PC-9 (cell line): ENCODE results near the gene IARS2. TPM values are rescaled to one million over a fixed set of nuclear protein-coding genes. Genes with fewer than 3 reads are reported as not detected.

Experiments used
- BruUV-seq: library from RNA; stranded (reverse); fragments of 400-500 nt; replicated peaks from 2 replicates; lab custom pipeline; 2021; lab: Mats Ljungman, UMichigan
- CTCF ChIA-PET: fragments of 300-600 bp; sonication (Branson Sonifier 250); formaldehyde crosslinking; loops from one replicate; lab custom pipeline; 2022; ENCODE audit warnings: antibody characterized with exemption; lab: Charles Lee
- POLR2A ChIA-PET: fragments of 300-600 bp; sonication (Branson Sonifier 250); formaldehyde crosslinking; loops from one replicate; lab custom pipeline; 2022; ENCODE audit warnings: antibody characterized with exemption; ENCODE audit not compliant: unreplicated experiment; lab: Charles Lee
- DNase-seq, 2 experiments: peaks; one replicate each; pipeline versions ENCODE4 v3.0.0 to v3.0.0-alpha.2; 2015 to 2022; ENCODE audit warnings: mixed read lengths in 1 of 2
- H2AFZ ChIP-seq: fragments of 200-600 bp; sonication (generic); 2 replicates; pipeline ENCODE4 v1.8.1; 2017; ENCODE audit warnings: antibody characterized with exemption
- H3F3A ChIP-seq: fragments of 200-600 bp; sonication (generic); 2 replicates; pipeline ENCODE4 v1.8.1; 2017; ENCODE audit warnings: antibody characterized with exemption, mild to moderate bottlenecking, low read depth; ENCODE audit not compliant: insufficient read depth
- H3K27ac ChIP-seq: fragments of 200-600 bp; sonication (generic); 2 replicates; pipeline ENCODE4 v1.6.1; 2016; ENCODE audit warnings: mixed run types
- H3K27me3 ChIP-seq: fragments of 200-600 bp; sonication (generic); 2 replicates; pipeline ENCODE4 v1.6.1; 2016; ENCODE audit warnings: low read depth, mixed run types; ENCODE audit not compliant: insufficient read depth
- H3K36me3 ChIP-seq: fragments of 200-600 bp; sonication (generic); 2 replicates; pipeline ENCODE4 v1.6.1; 2016; ENCODE audit warnings: low read depth, mixed run types
- H3K4me1 ChIP-seq: fragments of 200-600 bp; sonication (generic); replicated peaks from 2 replicates; pipeline ENCODE4 v1.6.1; 2016; ENCODE audit warnings: mixed run types; ENCODE audit not compliant: insufficient read depth
- H3K4me2 ChIP-seq: fragments of 200-600 bp; sonication (generic); 2 replicates; pipeline ENCODE4 v1.6.1; 2017; ENCODE audit warnings: mixed run types
- H3K4me3 ChIP-seq: fragments of 200-600 bp; sonication (generic); 2 replicates; pipeline ENCODE4 v1.6.1; 2016; ENCODE audit warnings: mixed run types
- H3K79me2 ChIP-seq: fragments of 200-600 bp; sonication (generic); 2 replicates; pipeline ENCODE4 v1.6.1; 2017; ENCODE audit warnings: low read depth, mixed run types
- H3K9me2 ChIP-seq: fragments of 200-600 bp; sonication (generic); 2 replicates; pipeline ENCODE4 v1.8.1; 2017; ENCODE audit warnings: mild to moderate bottlenecking; ENCODE audit not compliant: insufficient read depth
- H3K9me3 ChIP-seq: fragments of 200-600 bp; sonication (generic); 2 replicates; pipeline ENCODE4 v1.8.1; 2016; ENCODE audit warnings: low read depth; ENCODE audit not compliant: insufficient read depth
- H4K20me1 ChIP-seq: fragments of 200-600 bp; sonication (generic); 2 replicates; pipeline ENCODE4 v1.8.1; 2017; ENCODE audit not compliant: insufficient read depth
- CTCF ChIP-seq: fragments of 200-600 bp; sonication (generic); conservative IDR thresholded peaks from 2 replicates; pipeline ENCODE4 v1.6.1; 2017; ENCODE audit warnings: mixed run types, antibody characterized with exemption, mild to moderate bottlenecking, moderate library complexity
- EZH2 ChIP-seq: fragments of 200-600 bp; sonication (generic); IDR thresholded peaks from 2 replicates; pipeline ENCODE4 v1.8.0; 2017; ENCODE audit warnings: antibody characterized with exemption, low read depth
- intact Hi-C: fragments of 100-400 bp; cut with micrococcal nuclease; formaldehyde crosslinking; loops from one replicate; pipeline ENCODE4 v1.10.0; 2022; ENCODE audit not compliant: unreplicated experiment
- total RNA-seq: library from RNA; stranded (reverse); gene quantifications from 2 replicates; pipeline ENCODE4 v1.2.3, GENCODE V29; 2021

Gene IARS2
- total RNA-seq, 1 experiment from 2014 or later = 155 TPM

- Histone ChIP-seq H3K4me2 (no peak overlapping the region), H3K36me3 (peaks cover 17% of the 10 kb centered on the region; the same call in 1 of the 2 replicates), H3K9me2 (no peaks in the 10 kb centered on the region), H3K4me1 (no peaks in the 10 kb centered on the region), H4K20me1 (peaks cover 10% of the 10 kb centered on the region; the same call in 1 of the 2 replicates), H3K4me3 (no peak overlapping the region), H3K79me2 (no peaks in the 10 kb centered on the region), H3F3A (peaks cover 5% of the 10 kb centered on the region; the same call in 1 of the 2 replicates), H3K27me3 (no peaks in the 10 kb centered on the region), H3K9me3 (no peaks in the 10 kb centered on the region), H3K27ac (no peak overlapping the region), H2AFZ (no peak overlapping the region)
- no peak for DNase-seq
- intact Hi-C loops = no loop called here
- ChIA-PET POLR2A (interaction anchor here (0.6 kb wide), 1 partner anchor 17 kb away, joined by 3 read pairs; no protein-coding TSS in a partner anchor), CTCF (no interaction called here)
- no TSS peak for BruUV-seq
- TF ChIP-seq CTCF (peak; percentile 50; the same call in 1 of the 2 replicates), EZH2 (no peak)
Observed at GRCh38 chr1:220123889-220124288, 30.0 kb downstream of the IARS2 start.

GRCh38 chr1:220124542-220124941, 30.6 kb downstream of the IARS2 start:
- Histone ChIP-seq H4K20me1 (0 out of 2 replicates have a peak, but pooled peaks cover 10% of the 10 kb centered on the region), H3K36me3 (peaks cover 22% of the 10 kb centered on the region; the same call in 1 of the 2 replicates), H3K27me3 (no peaks in the 10 kb centered on the region), H3F3A (peaks cover 5% of the 10 kb centered on the region; the same call in 1 of the 2 replicates), H3K79me2 (no peaks in the 10 kb centered on the region), H3K9me3 (no peaks in the 10 kb centered on the region), H3K9me2 (no peaks in the 10 kb centered on the region), H3K4me2 (no peak overlapping the region), H3K4me3 (no peak overlapping the region), H3K4me1 (no peaks in the 10 kb centered on the region), H3K27ac (0 out of 2 replicates have a peak overlapping the region, but pooled peaks have one; percentile 20), H2AFZ (no peak overlapping the region)
- POLR2A ChIA-PET = no interaction called here
- intact Hi-C loops = no loop called here
- no TSS peak for BruUV-seq
- CTCF ChIA-PET = no interaction called here
- no peak for DNase-seq
- TF ChIP-seq CTCF (no peak), EZH2 (no peak)

DNA sequence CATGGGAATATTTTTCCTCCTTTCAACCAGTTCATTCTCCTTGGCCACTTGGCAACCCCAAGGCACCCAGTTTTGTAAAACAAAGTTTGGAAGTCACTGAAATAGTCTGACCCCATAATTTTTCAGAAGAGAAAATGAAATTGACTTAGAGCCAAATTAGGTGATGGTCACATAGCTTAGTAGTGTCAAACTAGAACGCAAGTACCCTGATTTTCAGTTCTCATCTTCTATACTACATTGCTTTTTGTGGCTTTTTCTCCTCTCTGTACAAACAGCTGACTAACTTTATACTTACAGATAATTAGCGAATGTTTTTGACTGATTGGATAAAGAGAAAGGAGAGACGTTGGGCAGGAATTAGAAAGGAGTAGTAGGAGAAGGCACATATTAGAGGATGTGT, 33.1 kb downstream of the IARS2 start:
- intact Hi-C loops = no loop called here
- ChIA-PET POLR2A (no interaction called here), CTCF (no interaction called here)
- H3K4me1 ChIP-seq = no peaks in the 10 kb centered on the region
- BruUV-seq = no TSS peak
- DNase-seq = no peak
- no peak overlapping the region for H3K4me3 ChIP-seq
- H4K20me1 ChIP-seq = 0 out of 2 replicates have a peak, but pooled peaks cover 10% of the 10 kb centered on the region
- no peak overlapping the region for H2AFZ ChIP-seq
- no peaks in the 10 kb centered on the region for H3K9me3 ChIP-seq
- TF ChIP-seq CTCF = no peak
- no peak for TF ChIP-seq EZH2
- H3K27me3 ChIP-seq = no peaks in the 10 kb centered on the region
- peaks cover 30% of the 10 kb centered on the region; the same call in 1 of the 2 replicates for H3K36me3 ChIP-seq
- no peak overlapping the region for H3K4me2 ChIP-seq
- no peaks in the 10 kb centered on the region for H3K9me2 ChIP-seq
- no peaks in the 10 kb centered on the region for H3K79me2 ChIP-seq
- H3K27ac ChIP-seq = no peak overlapping the region
- peaks cover 5% of the 10 kb centered on the region; the same call in 1 of the 2 replicates for H3F3A ChIP-seq
